LNCaP clone FGC (cell line): ENCODE results near the gene TMEM108.

Source experiments
- DNase-seq: peaks from one replicate; pipeline ENCODE4 v3.0.0-alpha.2; 2011; ENCODE audit warnings: low read depth
- H3K4me3 ChIP-seq: 2 replicates; pipeline ENCODE4 v1.5.1; 2011; ENCODE audit warnings: mild to moderate bottlenecking, low read depth, low read length, control low read depth
- TF ChIP-seq, protein P1 (sequence below): IDR thresholded peaks from 2 replicates; pipeline ENCODE4 v1.5.1; 2012; ENCODE audit warnings: mild to moderate bottlenecking; ENCODE audit not compliant: control insufficient read depth, insufficient read depth; ENCODE audit errors: extremely low read depth

TMEM108 gene

DNA sequence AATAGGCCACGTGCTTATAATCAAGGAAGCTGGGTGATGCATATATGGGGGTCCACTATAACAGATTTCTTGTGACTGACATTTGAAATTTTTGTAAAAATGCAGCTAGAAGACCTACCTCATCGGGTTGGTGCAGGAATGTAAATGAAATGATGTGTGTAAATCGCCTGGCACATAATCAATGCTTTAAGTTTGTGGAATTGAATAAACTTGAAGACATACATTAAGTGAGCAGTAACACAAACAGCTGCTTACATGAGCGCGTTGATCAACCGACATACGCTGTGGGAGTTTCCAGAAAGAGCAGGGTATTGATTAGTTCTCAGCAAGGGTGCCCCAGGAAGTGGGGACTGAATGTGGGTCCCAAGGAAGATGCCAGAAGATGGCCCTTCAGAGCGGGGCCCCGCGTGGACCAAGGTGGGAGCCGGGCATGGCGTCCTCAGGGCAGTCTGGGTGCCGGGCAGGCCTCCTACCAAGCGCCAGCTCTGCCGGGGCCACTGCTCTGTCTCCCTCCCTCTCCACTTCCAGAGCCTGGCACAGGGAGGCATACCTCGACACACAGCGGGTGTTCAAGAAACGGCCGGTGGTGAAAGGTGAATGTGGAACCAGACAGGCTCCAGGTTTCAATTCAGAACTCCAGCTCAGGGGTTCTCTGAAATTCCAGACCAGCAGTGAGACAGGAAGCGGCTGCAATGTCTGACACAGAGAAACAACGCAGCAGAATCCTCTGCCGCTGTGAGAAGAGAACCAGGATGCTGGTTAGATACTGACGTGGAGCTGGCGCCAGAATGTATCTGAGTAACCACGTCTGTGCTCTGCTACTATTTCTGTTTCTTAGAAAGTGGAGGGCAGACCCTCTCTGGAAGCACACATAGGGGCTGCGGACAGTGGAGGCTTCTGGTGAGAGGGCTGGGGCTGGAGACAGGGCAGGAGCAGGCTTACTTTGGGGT is 374.3 kb downstream of the TMEM108 start:
- no peak for DNase-seq
- TF ChIP-seq, protein P1, sequence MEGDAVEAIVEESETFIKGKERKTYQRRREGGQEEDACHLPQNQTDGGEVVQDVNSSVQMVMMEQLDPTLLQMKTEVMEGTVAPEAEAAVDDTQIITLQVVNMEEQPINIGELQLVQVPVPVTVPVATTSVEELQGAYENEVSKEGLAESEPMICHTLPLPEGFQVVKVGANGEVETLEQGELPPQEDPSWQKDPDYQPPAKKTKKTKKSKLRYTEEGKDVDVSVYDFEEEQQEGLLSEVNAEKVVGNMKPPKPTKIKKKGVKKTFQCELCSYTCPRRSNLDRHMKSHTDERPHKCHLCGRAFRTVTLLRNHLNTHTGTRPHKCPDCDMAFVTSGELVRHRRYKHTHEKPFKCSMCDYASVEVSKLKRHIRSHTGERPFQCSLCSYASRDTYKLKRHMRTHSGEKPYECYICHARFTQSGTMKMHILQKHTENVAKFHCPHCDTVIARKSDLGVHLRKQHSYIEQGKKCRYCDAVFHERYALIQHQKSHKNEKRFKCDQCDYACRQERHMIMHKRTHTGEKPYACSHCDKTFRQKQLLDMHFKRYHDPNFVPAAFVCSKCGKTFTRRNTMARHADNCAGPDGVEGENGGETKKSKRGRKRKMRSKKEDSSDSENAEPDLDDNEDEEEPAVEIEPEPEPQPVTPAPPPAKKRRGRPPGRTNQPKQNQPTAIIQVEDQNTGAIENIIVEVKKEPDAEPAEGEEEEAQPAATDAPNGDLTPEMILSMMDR = no peak
- H3K4me3 ChIP-seq = no peak overlapping the region

DNA sequence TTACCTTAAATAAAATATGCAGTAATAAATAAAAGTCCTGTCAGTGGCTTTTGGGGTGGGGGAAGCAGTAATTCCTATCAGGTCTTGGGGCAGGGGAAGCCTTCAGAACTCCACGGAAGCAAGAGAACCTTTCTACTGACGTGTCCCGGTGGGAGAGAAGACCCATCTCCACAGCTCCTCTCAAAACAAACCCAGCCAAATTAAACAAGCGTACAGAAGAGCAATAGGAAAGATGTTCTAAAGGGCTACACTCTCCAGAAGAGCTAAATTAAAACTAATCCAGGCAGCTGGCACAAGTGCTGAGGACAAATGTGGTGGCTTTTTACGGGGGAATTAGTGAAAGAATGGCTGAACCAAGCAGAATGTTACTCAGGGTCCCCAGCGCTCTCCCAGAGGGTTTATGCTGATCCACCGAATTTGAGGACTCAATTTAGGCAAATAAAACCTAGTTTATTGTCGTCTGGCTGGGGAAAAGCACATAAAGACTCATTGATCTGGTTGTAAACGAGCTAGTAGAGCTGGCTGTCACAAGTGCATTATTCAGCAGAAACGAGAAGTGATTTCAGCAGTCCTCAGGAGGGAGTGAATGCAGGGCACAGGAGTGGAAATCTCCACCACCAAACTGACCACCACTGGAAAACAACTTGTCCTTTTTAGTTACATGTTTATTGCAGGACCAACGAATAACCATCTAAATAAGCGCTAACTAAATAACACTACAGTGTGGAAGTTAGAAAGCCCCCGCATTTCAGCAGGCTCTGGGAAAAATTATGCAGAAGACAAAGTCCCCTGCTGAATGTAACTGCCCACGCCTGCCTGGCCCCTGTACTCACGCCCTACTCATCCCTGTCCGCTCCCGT is 375.2 kb downstream of the TMEM108 start:
- TF ChIP-seq, protein P1 = no peak
- peak; percentile 56 for DNase-seq
- no peak overlapping the region for H3K4me3 ChIP-seq

DNA sequence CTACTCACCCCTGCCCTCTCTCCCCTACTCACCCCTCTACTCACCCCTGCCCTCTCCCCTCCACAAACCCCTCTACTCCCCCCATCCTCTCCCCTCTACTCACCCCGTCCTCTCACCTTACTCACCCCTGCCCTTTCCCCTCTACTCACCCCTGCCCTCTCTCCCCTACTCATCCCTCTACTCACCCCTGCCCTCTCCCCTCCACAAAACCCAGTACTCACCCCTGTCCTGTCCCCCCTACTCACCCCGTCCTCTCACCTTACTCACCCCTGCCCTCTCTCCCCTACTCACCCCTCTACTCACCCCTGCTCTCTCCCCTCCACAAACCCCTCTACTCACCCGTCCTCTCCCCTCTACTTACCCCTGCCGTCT is 375.8 kb downstream of the TMEM108 start:
- no peak overlapping the region for H3K4me3 ChIP-seq
- DNase-seq = no peak
- TF ChIP-seq, protein P1 = no peak

DNA sequence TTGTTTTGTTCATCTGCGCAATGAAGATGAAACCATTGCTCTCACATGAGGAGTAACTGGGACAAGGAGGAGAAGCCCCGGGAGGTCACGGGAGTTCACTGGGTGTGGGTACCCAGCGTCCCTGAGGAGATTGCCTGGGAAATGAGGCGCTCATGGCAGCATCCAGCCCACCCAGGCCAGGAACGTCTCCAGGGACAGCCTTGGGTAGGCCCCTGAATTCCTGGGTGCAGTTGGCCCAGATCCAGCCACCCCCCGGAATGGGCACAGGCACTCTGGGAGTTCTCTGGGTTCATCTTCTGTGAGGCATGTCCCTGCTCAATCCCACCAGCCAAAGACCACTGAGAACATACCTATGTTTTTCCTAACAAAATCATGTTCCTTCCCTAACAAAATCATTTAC is 380.2 kb downstream of the TMEM108 start:
- no peak for DNase-seq
- TF ChIP-seq, protein P1 = no peak
- H3K4me3 ChIP-seq = no peak overlapping the region

DNA sequence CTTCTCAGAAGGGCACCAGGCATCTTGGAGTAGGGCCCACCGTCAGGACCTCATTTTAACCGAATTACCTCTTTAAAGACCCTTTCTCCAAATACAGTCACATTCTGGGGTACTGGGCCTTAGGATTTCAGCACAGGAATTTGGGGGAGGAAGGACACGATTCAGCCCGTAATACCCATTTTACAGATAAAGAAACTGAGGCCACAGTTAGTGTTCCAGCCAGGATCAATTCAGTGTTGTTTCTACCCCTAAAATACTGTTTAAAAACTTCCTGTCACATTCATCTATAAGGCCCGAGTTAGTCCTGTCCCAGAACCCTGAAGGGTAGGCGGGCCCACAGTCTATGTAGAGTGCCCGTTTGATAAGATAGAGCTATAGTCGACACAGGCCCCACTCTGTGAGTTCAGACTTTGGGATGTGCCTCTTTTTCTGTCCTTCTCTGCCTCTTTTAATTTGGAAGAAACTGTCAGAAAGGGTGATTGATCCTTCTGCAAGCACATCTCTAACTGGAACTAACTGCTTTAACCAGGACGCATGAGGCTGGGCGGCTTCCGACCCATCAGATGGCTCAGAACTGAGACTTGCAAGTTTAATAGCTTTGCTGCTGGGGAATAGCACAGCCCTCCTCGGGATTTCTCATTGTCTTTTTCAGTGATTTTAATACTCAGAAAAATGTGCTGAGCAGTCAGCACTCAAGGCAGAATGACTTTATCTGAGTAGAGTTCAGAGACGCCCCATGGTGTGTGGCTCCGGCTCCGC is 381.1 kb downstream of the TMEM108 start:
- DNase-seq = no peak
- H3K4me3 ChIP-seq = no peak overlapping the region
- TF ChIP-seq, protein P1 = no peak
